GM12873 (cell line): ENCODE measurements around the gene PCED1A.

Experiments
- CTCF ChIP-seq: IDR thresholded peaks from 2 replicates; pipeline ENCODE4 v1.5.1; 2012; ENCODE audit warnings: low read depth, mild to moderate bottlenecking, moderate library complexity, low read length, control low read depth; ENCODE audit not compliant: insufficient read depth; ENCODE audit errors: missing control alignments

PCED1A gene

GRCh38 chr20:2865101-2865500, 24.6 kb upstream of the PCED1A start:
- no peak for TF ChIP-seq CTCF

- TF ChIP-seq CTCF = no peak
These were observed 24.2 kb upstream of the PCED1A start for GRCh38 chr20:2864626-2865025.

- TF ChIP-seq CTCF = no peak
These were observed 19.1 kb upstream of the PCED1A start for GRCh38 chr20:2859330-2860121.

- no peak for TF ChIP-seq CTCF
These were observed 18.1 kb upstream of the PCED1A start for GRCh38 chr20:2858591-2858990.

GRCh38 chr20:2851086-2851485, 10.6 kb upstream of the PCED1A start:
- no peak for TF ChIP-seq CTCF

- no peak for TF ChIP-seq CTCF
These were observed 9.1 kb upstream of the PCED1A start for GRCh38 chr20:2849529-2849928.

GRCh38 chr20:2847802-2848201, 7.3 kb upstream of the PCED1A start:
- no peak for TF ChIP-seq CTCF

GRCh38 chr20:2846698-2847097, 6.2 kb upstream of the PCED1A start:
- no peak for TF ChIP-seq CTCF
